Endothelial cell (in vitro differentiated cells): ENCODE measurements around the gene IL15. TPM values are rescaled to one million over a fixed set of nuclear protein-coding genes. Genes with fewer than 3 reads are reported as not detected.

Experiments used
- DNase-seq: peaks from one replicate; pipeline ENCODE4 v3.0.0; 2021; ENCODE audit warnings: low spot score
- H3K27ac Mint-ChIP-seq: one replicate; pipeline ENCODE4 v1.8.0; 2021; ENCODE audit warnings: mixed read lengths, inconsistent platforms; ENCODE audit not compliant: unreplicated experiment
- H3K27me3 Mint-ChIP-seq: one replicate; pipeline ENCODE4 v1.8.0; 2021; ENCODE audit warnings: mild to moderate bottlenecking, moderate library complexity, mixed read lengths, inconsistent platforms; ENCODE audit not compliant: unreplicated experiment
- H3K36me3 Mint-ChIP-seq: one replicate; pipeline ENCODE4 v1.8.0; 2021; ENCODE audit warnings: mild to moderate bottlenecking, low read depth, mixed read lengths, inconsistent platforms; ENCODE audit not compliant: unreplicated experiment
- H3K4me1 Mint-ChIP-seq: one replicate; pipeline ENCODE4 v1.8.0; 2021; ENCODE audit warnings: mild to moderate bottlenecking, mixed read lengths, inconsistent platforms; ENCODE audit not compliant: unreplicated experiment
- H3K4me3 Mint-ChIP-seq: one replicate; pipeline ENCODE4 v1.8.0; 2021; ENCODE audit warnings: mild to moderate bottlenecking, mixed read lengths, inconsistent platforms; ENCODE audit not compliant: unreplicated experiment
- H3K9me3 Mint-ChIP-seq: one replicate; pipeline ENCODE4 v1.8.0; 2021; ENCODE audit warnings: mixed read lengths, inconsistent platforms; ENCODE audit not compliant: unreplicated experiment
- CTCF ChIP-seq: fragments of 200-600 bp; sonication (generic); IDR thresholded peaks from one replicate; pipeline ENCODE4 v1.5.0; 2021; ENCODE audit warnings: antibody characterized with exemption; ENCODE audit not compliant: unreplicated experiment
- total RNA-seq: library from RNA; stranded (reverse); fragmentation: NEBNext Ultra II Directional; extraction: Animal tissue kit (Norgen Biotek cat#: 25700); gene quantifications from one replicate; pipeline ENCODE4 v1.2.1, GENCODE V29; 2021; ENCODE audit not compliant: unreplicated experiment

The IL15 gene
- total RNA-seq, 1 donor from 2014 or later = 8.8 TPM

- Mint-ChIP-seq H3K27me3 (peaks cover 3% of the 10 kb centered on the region), H3K27ac (no peak overlapping the region), H3K9me3 (no peaks in the 10 kb centered on the region), H3K36me3 (no peaks in the 10 kb centered on the region), H3K4me1 (no peaks in the 10 kb centered on the region), H3K4me3 (no peak overlapping the region)
- DNase-seq = no peak
- TF ChIP-seq CTCF = no peak
Observed at GRCh38 chr4:141705747-141706377, 69.5 kb downstream of the IL15 start.

- no peaks in the 10 kb centered on the region for H3K4me1 Mint-ChIP-seq
- H3K27ac Mint-ChIP-seq = no peak overlapping the region
- no peak for DNase-seq
- TF ChIP-seq CTCF = no peak
- no peak overlapping the region for H3K4me3 Mint-ChIP-seq
- H3K36me3 Mint-ChIP-seq = no peaks in the 10 kb centered on the region
- H3K9me3 Mint-ChIP-seq = no peaks in the 10 kb centered on the region
- H3K27me3 Mint-ChIP-seq = peaks cover 3% of the 10 kb centered on the region
Observed at GRCh38 chr4:141706445-141706844, 70.1 kb downstream of the IL15 start.

- Mint-ChIP-seq H3K9me3 (no peaks in the 10 kb centered on the region), H3K4me3 (no peak overlapping the region), H3K4me1 (peaks cover 8% of the 10 kb centered on the region), H3K36me3 (peaks cover 4% of the 10 kb centered on the region), H3K27me3 (no peaks in the 10 kb centered on the region), H3K27ac (no peak overlapping the region)
- DNase-seq = no peak
- TF ChIP-seq CTCF = peak; percentile 66
Observed at GRCh38 chr4:141711211-141711610, 74.8 kb downstream of the IL15 start.

- no peak for DNase-seq
- no peaks in the 10 kb centered on the region for H3K27me3 Mint-ChIP-seq
- no peak for TF ChIP-seq CTCF
- H3K4me1 Mint-ChIP-seq = peaks cover 8% of the 10 kb centered on the region
- no peak overlapping the region for H3K27ac Mint-ChIP-seq
- no peak overlapping the region for H3K4me3 Mint-ChIP-seq
- no peaks in the 10 kb centered on the region for H3K9me3 Mint-ChIP-seq
- H3K36me3 Mint-ChIP-seq = peaks cover 12% of the 10 kb centered on the region
Observed at GRCh38 chr4:141713185-141713584, 76.8 kb downstream of the IL15 start.

- H3K4me1 Mint-ChIP-seq = peaks cover 8% of the 10 kb centered on the region
- no peak overlapping the region for H3K27ac Mint-ChIP-seq
- H3K27me3 Mint-ChIP-seq = no peaks in the 10 kb centered on the region
- TF ChIP-seq CTCF = no peak
- no peak overlapping the region for H3K4me3 Mint-ChIP-seq
- no peaks in the 10 kb centered on the region for H3K9me3 Mint-ChIP-seq
- peaks cover 12% of the 10 kb centered on the region for H3K36me3 Mint-ChIP-seq
- no peak for DNase-seq
Observed at GRCh38 chr4:141713771-141714445, 77.5 kb downstream of the IL15 start.
